Thoracic aorta (tissue), 2 donors: Measurements from ENCODE around the gene RXRG. TPM values are rescaled to one million over a fixed set of nuclear protein-coding genes. Genes with fewer than 3 reads are reported as not detected.

Experiments used
- ATAC-seq: fragments of 150-250 bp; one replicate; pipeline ENCODE4 v1.8.0; 2017; ENCODE audit warnings: low read depth; ENCODE audit not compliant: insufficient number of reproducible peaks, low FRiP score
- DNase-seq: peaks from one replicate; pipeline ENCODE4 v3.0.0-alpha.2; 2020; ENCODE audit warnings: low spot score
- H3K27ac ChIP-seq, 2 donors: fragments of 200-600 bp; sonication (generic); 1 replicate in 1 of 2; 2 replicates in 1 of 2; pipeline ENCODE4 v1.5.1; 2016; ENCODE audit warnings: mild to moderate bottlenecking in 2 of 2, moderate library complexity in 2 of 2
- H3K27me3 ChIP-seq: fragments of 200-600 bp; sonication (generic); replicated peaks from 2 replicates; pipeline ENCODE4 v1.6.0; 2016; ENCODE audit warnings: mild to moderate bottlenecking; ENCODE audit not compliant: insufficient read depth
- H3K36me3 ChIP-seq: fragments of 200-600 bp; sonication (generic); one replicate; pipeline ENCODE4 v1.5.1; 2016
- H3K4me1 ChIP-seq, 2 donors: fragments of 200-600 bp; sonication (generic); 1 replicate in 1 of 2; 2 replicates in 1 of 2; pipeline versions ENCODE4 v1.5.1 to v1.6.0; 2016; ENCODE audit warnings: low read depth in 2 of 2, mild to moderate bottlenecking in 1 of 2; ENCODE audit not compliant: control insufficient read depth in 1 of 2
- H3K4me3 ChIP-seq: fragments of 200-600 bp; sonication (generic); 2 replicates; pipeline ENCODE4 v1.5.1; 2016; ENCODE audit warnings: mild to moderate bottlenecking
- H3K9me3 ChIP-seq: fragments of 200-600 bp; sonication (generic); 2 replicates; pipeline ENCODE4 v1.5.1; 2016
- total RNA-seq, 2 donors: library from RNA; depleted of rRNA; stranded (reverse); fragments of >200 nt; gene quantifications; one replicate each; pipeline versions ENCODE4 v1.1.0 to v1.2.3, GENCODE V29; 2016
- TF ChIP-seq, protein P1 (sequence below): fragments of 200-600 bp; sonication (generic); IDR thresholded peaks from one replicate; pipeline ENCODE4 v1.5.1; 2019; ENCODE audit warnings: antibody characterized with exemption

Gene RXRG
- total RNA-seq, 2 donors from 2014 or later = 2.8 TPM; not detected in 1

GRCh38 chr1:165474196-165474595 lies 29.3 kb upstream of the RXRG start:
- Histone ChIP-seq H3K27me3 (no peaks in the 10 kb centered on the region), H3K9me3 (no peaks in the 10 kb centered on the region), H3K27ac (no peak overlapping the region), H3K4me1 (no peaks in the 10 kb centered on the region), H3K4me3 (no peak overlapping the region), H3K36me3 (no peaks in the 10 kb centered on the region)
- no peak for ATAC-seq
- DNase-seq = no peak
- TF ChIP-seq, protein P1, sequence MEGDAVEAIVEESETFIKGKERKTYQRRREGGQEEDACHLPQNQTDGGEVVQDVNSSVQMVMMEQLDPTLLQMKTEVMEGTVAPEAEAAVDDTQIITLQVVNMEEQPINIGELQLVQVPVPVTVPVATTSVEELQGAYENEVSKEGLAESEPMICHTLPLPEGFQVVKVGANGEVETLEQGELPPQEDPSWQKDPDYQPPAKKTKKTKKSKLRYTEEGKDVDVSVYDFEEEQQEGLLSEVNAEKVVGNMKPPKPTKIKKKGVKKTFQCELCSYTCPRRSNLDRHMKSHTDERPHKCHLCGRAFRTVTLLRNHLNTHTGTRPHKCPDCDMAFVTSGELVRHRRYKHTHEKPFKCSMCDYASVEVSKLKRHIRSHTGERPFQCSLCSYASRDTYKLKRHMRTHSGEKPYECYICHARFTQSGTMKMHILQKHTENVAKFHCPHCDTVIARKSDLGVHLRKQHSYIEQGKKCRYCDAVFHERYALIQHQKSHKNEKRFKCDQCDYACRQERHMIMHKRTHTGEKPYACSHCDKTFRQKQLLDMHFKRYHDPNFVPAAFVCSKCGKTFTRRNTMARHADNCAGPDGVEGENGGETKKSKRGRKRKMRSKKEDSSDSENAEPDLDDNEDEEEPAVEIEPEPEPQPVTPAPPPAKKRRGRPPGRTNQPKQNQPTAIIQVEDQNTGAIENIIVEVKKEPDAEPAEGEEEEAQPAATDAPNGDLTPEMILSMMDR = no peak

DNA sequence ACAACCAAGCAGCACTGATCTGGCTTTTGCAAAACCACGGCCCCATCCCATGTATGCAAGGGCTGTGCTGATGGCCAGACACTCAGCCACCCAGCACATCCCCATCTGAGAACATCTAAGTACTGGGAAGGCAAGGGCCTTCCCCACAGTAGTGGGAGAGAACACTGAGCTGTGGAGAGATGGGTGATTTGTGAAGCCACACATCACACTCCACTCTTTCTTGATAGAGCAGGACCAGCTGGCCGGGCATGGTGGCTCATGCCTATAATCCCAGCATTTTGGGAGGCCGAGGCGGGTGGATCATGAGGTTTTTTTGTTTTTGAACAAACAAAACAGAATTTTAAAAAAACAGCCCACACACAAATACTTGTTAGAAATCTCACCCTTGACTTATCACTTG lies 28.2 kb upstream of the RXRG start:
- Histone ChIP-seq H3K4me3 (no peak overlapping the region), H3K4me1 (no peaks in the 10 kb centered on the region), H3K27ac (no peak overlapping the region), H3K9me3 (no peaks in the 10 kb centered on the region), H3K27me3 (no peaks in the 10 kb centered on the region), H3K36me3 (no peaks in the 10 kb centered on the region)
- DNase-seq (no peak), ATAC-seq (no peak)
- TF ChIP-seq, protein P1 = no peak

- H3K9me3 ChIP-seq = no peaks in the 10 kb centered on the region
- ATAC-seq (no peak), DNase-seq (no peak)
- TF ChIP-seq, protein P1 = no peak
- H3K27me3 ChIP-seq = no peaks in the 10 kb centered on the region
- no peaks in the 10 kb centered on the region for H3K36me3 ChIP-seq
- H3K4me3 ChIP-seq = no peak overlapping the region
- H3K27ac ChIP-seq = no peak overlapping the region
- no peaks in the 10 kb centered on the region for H3K4me1 ChIP-seq
These were observed 23.9 kb upstream of the RXRG start for GRCh38 chr1:165468726-165469249.

GRCh38 chr1:165468253-165468652 lies 23.3 kb upstream of the RXRG start:
- no peak for ATAC-seq

GRCh38 chr1:165467706-165468105 lies 22.8 kb upstream of the RXRG start:
- no peak overlapping the region for H3K27ac ChIP-seq
- DNase-seq = no peak

More at GRCh38 chr1:165468253-165468652, 23.3 kb upstream of the RXRG start:
- no peaks in the 10 kb centered on the region for H3K9me3 ChIP-seq
- no peaks in the 10 kb centered on the region for H3K27me3 ChIP-seq
- H3K36me3 ChIP-seq = no peaks in the 10 kb centered on the region
- no peaks in the 10 kb centered on the region for H3K4me1 ChIP-seq
- no peak overlapping the region for H3K27ac ChIP-seq
- DNase-seq = no peak
- TF ChIP-seq, protein P1 = no peak
- H3K4me3 ChIP-seq = no peak overlapping the region

More at GRCh38 chr1:165467706-165468105, 22.8 kb upstream of the RXRG start:
- H3K9me3 ChIP-seq = no peaks in the 10 kb centered on the region
- ATAC-seq = no peak
- no peaks in the 10 kb centered on the region for H3K27me3 ChIP-seq
- TF ChIP-seq, protein P1 = no peak
- no peaks in the 10 kb centered on the region for H3K4me1 ChIP-seq
- H3K36me3 ChIP-seq = no peaks in the 10 kb centered on the region
- H3K4me3 ChIP-seq = no peak overlapping the region
